ENCODE results near the gene PLEKHO1.

The PLEKHO1 gene

GRCh38 chr1:150186789-150187559 is 37.3 kb downstream of the PLEKHO1 start:
- peak; percentile 74 for DNase-seq (ENCODE audit: low read depth)
- H3K4me3 ChIP-seq (ENCODE audit: low read depth, low read length): peak overlapping the region; percentile 47

GRCh38 chr1:150187560-150187931 is 37.8 kb downstream of the PLEKHO1 start:
- H3K4me3 ChIP-seq (ENCODE audit: low read depth, low read length): no peak overlapping the region
- no peak for TF ChIP-seq MYC (IDR thresholded peaks at IDR 0.05; ENCODE audit: low read depth, low read length)
- no peak for TF ChIP-seq POLR2A (IDR thresholded peaks at IDR 0.05; ENCODE audit: extremely low read depth, insufficient read length)
- no peak for TF ChIP-seq MAX (IDR thresholded peaks at IDR 0.05; ENCODE audit: low read depth, low read length)
- TF ChIP-seq CTCF (IDR thresholded peaks at IDR 0.05; ENCODE audit: low read depth, low read length): no peak
- DNase-seq (ENCODE audit: low read depth): peak; percentile 47

More at GRCh38 chr1:150186789-150187559, 37.3 kb downstream of the PLEKHO1 start:
- TF ChIP-seq MYC (IDR thresholded peaks at IDR 0.05; ENCODE audit: low read depth, low read length) (no peak), MAX (IDR thresholded peaks at IDR 0.05; ENCODE audit: low read depth, low read length) (0 out of 2 replicates have a peak, but pooled peaks have one; percentile 23)

GRCh38 chr1:150192012-150192411 is 42.3 kb downstream of the PLEKHO1 start:
- no peak for DNase-seq (ENCODE audit: low read depth)
- H3K4me3 ChIP-seq (ENCODE audit: low read depth, low read length): no peak overlapping the region
- TF ChIP-seq POLR2A (IDR thresholded peaks at IDR 0.05; ENCODE audit: extremely low read depth, insufficient read length) (no peak), MAX (IDR thresholded peaks at IDR 0.05; ENCODE audit: low read depth, low read length) (no peak), MYC (IDR thresholded peaks at IDR 0.05; ENCODE audit: low read depth, low read length) (no peak), CTCF (IDR thresholded peaks at IDR 0.05; ENCODE audit: low read depth, low read length) (no peak)

- no peak overlapping the region for H3K4me3 ChIP-seq (ENCODE audit: low read depth, low read length)
- TF ChIP-seq POLR2A (IDR thresholded peaks at IDR 0.05; ENCODE audit: extremely low read depth, insufficient read length) (no peak), MAX (IDR thresholded peaks at IDR 0.05; ENCODE audit: low read depth, low read length) (no peak), CTCF (IDR thresholded peaks at IDR 0.05; ENCODE audit: low read depth, low read length) (no peak), MYC (IDR thresholded peaks at IDR 0.05; ENCODE audit: low read depth, low read length) (no peak)
- no peak for DNase-seq (ENCODE audit: low read depth)
Observed at GRCh38 chr1:150194381-150195031, 44.8 kb downstream of the PLEKHO1 start.

GRCh38 chr1:150196417-150196816 is 46.7 kb downstream of the PLEKHO1 start:
- H3K4me3 ChIP-seq (ENCODE audit: low read depth, low read length): no peak overlapping the region
- no peak for TF ChIP-seq MAX (IDR thresholded peaks at IDR 0.05; ENCODE audit: low read depth, low read length)
- no peak for TF ChIP-seq MYC (IDR thresholded peaks at IDR 0.05; ENCODE audit: low read depth, low read length)
- no peak for TF ChIP-seq POLR2A (IDR thresholded peaks at IDR 0.05; ENCODE audit: extremely low read depth, insufficient read length)
- no peak for TF ChIP-seq CTCF (IDR thresholded peaks at IDR 0.05; ENCODE audit: low read depth, low read length)
- DNase-seq (ENCODE audit: low read depth): no peak
